Measurements from ENCODE around the gene ELP5.

The ELP5 gene

GRCh38 chr17:7250695-7251627, 1.1 kb upstream of the ELP5 start:
- H3K36me3 ChIP-seq (ENCODE audit: control insufficient read depth, low read depth, low read length) = peaks cover 21% of the 10 kb centered on the region
- no peaks in the 10 kb centered on the region for H3K9me3 ChIP-seq (ENCODE audit: control insufficient read depth, low read depth, low read length)
- no peaks in the 10 kb centered on the region for H3K27me3 ChIP-seq (ENCODE audit: control insufficient read depth, insufficient read depth, low read length)
- H3K27ac ChIP-seq (ENCODE audit: low read length) = peak overlapping the region; percentile 59
- peak overlapping the region; percentile 94 for H3K4me3 ChIP-seq (ENCODE audit: low read length)
- peak overlapping the region; percentile 92 for H3K9ac ChIP-seq (ENCODE audit: low read length)
- H3K4me1 ChIP-seq (ENCODE audit: control insufficient read depth, low read depth, low read length) = peaks cover 12% of the 10 kb centered on the region

- Histone ChIP-seq H3K36me3 (ENCODE audit: control insufficient read depth, low read depth, low read length) (peaks cover 17% of the 10 kb centered on the region), H3K9ac (ENCODE audit: low read length) (peak within 1 kb of the TSS; percentile 92), H3K27me3 (ENCODE audit: control insufficient read depth, insufficient read depth, low read length) (no peaks in the 10 kb centered on the region), H3K4me1 (ENCODE audit: control insufficient read depth, low read depth, low read length) (peaks cover 12% of the 10 kb centered on the region), H3K27ac (ENCODE audit: low read length) (peak within 1 kb of the TSS; percentile 98), H3K4me3 (ENCODE audit: low read length) (peak within 1 kb of the TSS; percentile 94), H3K9me3 (ENCODE audit: control insufficient read depth, low read depth, low read length) (no peaks in the 10 kb centered on the region)
These were observed 297 bp upstream of the ELP5 start, which contains the start of gene CTDNEP1 for GRCh38 chr17:7251661-7252175. Gene CTDNEP1, minus strand, starts transcription at chr17:7251734. Its CDS starts 438 bp downstream, at chr17:7251296.

GRCh38 chr17:7253082-7253481, 1.1 kb downstream of the ELP5 start:
- Histone ChIP-seq H3K36me3 (ENCODE audit: control insufficient read depth, low read depth, low read length) (peaks cover 17% of the 10 kb centered on the region), H3K9me3 (ENCODE audit: control insufficient read depth, low read depth, low read length) (no peaks in the 10 kb centered on the region), H3K27me3 (ENCODE audit: control insufficient read depth, insufficient read depth, low read length) (no peaks in the 10 kb centered on the region), H3K4me3 (ENCODE audit: low read length) (peak overlapping the region; percentile 94), H3K9ac (ENCODE audit: low read length) (peak overlapping the region; percentile 92), H3K4me1 (ENCODE audit: control insufficient read depth, low read depth, low read length) (peaks cover 12% of the 10 kb centered on the region), H3K27ac (ENCODE audit: low read length) (no peak overlapping the region)

GRCh38 chr17:7254511-7254910, 2.5 kb downstream of the ELP5 start:
- Histone ChIP-seq H3K4me3 (ENCODE audit: low read length) (no peak overlapping the region), H3K27me3 (ENCODE audit: control insufficient read depth, insufficient read depth, low read length) (no peaks in the 10 kb centered on the region), H3K27ac (ENCODE audit: low read length) (no peak overlapping the region), H3K9ac (ENCODE audit: low read length) (no peak overlapping the region), H3K4me1 (ENCODE audit: control insufficient read depth, low read depth, low read length) (peaks cover 12% of the 10 kb centered on the region), H3K9me3 (ENCODE audit: control insufficient read depth, low read depth, low read length) (no peaks in the 10 kb centered on the region), H3K36me3 (ENCODE audit: control insufficient read depth, low read depth, low read length) (peaks cover 28% of the 10 kb centered on the region)

- no peak overlapping the region for H3K9ac ChIP-seq (ENCODE audit: low read length)
These were observed 4.9 kb downstream of the ELP5 start for GRCh38 chr17:7256766-7257456.

GRCh38 chr17:7258731-7259554, 6.9 kb downstream of the ELP5 start:
- peaks cover 29% of the 10 kb centered on the region for H3K36me3 ChIP-seq (ENCODE audit: control insufficient read depth, low read depth, low read length)
- no peak overlapping the region for H3K27ac ChIP-seq (ENCODE audit: low read length)
- peaks cover 38% of the 10 kb centered on the region for H3K27me3 ChIP-seq (ENCODE audit: control insufficient read depth, insufficient read depth, low read length)
- H3K9ac ChIP-seq (ENCODE audit: low read length) = no peak overlapping the region
- no peaks in the 10 kb centered on the region for H3K4me1 ChIP-seq (ENCODE audit: control insufficient read depth, low read depth, low read length)
- no peaks in the 10 kb centered on the region for H3K9me3 ChIP-seq (ENCODE audit: control insufficient read depth, low read depth, low read length)
- H3K4me3 ChIP-seq (ENCODE audit: low read length) = no peak overlapping the region

More at GRCh38 chr17:7256766-7257456, 4.9 kb downstream of the ELP5 start:
- no peak overlapping the region for H3K27ac ChIP-seq (ENCODE audit: low read length)
- peaks cover 5% of the 10 kb centered on the region for H3K4me1 ChIP-seq (ENCODE audit: control insufficient read depth, low read depth, low read length)
- H3K9me3 ChIP-seq (ENCODE audit: control insufficient read depth, low read depth, low read length) = no peaks in the 10 kb centered on the region
- H3K4me3 ChIP-seq (ENCODE audit: low read length) = no peak overlapping the region
- peaks cover 17% of the 10 kb centered on the region for H3K27me3 ChIP-seq (ENCODE audit: control insufficient read depth, insufficient read depth, low read length)
- peaks cover 29% of the 10 kb centered on the region for H3K36me3 ChIP-seq (ENCODE audit: control insufficient read depth, low read depth, low read length)

GRCh38 chr17:7259555-7259889, 7.5 kb downstream of the ELP5 start:
- Histone ChIP-seq H3K36me3 (ENCODE audit: control insufficient read depth, low read depth, low read length) (peaks cover 23% of the 10 kb centered on the region), H3K27ac (ENCODE audit: low read length) (no peak overlapping the region), H3K27me3 (ENCODE audit: control insufficient read depth, insufficient read depth, low read length) (peaks cover 38% of the 10 kb centered on the region), H3K9me3 (ENCODE audit: control insufficient read depth, low read depth, low read length) (no peaks in the 10 kb centered on the region), H3K4me3 (ENCODE audit: low read length) (no peak overlapping the region), H3K9ac (ENCODE audit: low read length) (no peak overlapping the region), H3K4me1 (ENCODE audit: control insufficient read depth, low read depth, low read length) (peaks cover 3% of the 10 kb centered on the region)

GRCh38 chr17:7260151-7260550, 8.1 kb downstream of the ELP5 start:
- no peak overlapping the region for H3K9ac ChIP-seq (ENCODE audit: low read length)
- H3K4me3 ChIP-seq (ENCODE audit: low read length) = peak overlapping the region; percentile 93
- H3K4me1 ChIP-seq (ENCODE audit: control insufficient read depth, low read depth, low read length) = peaks cover 3% of the 10 kb centered on the region
- H3K27me3 ChIP-seq (ENCODE audit: control insufficient read depth, insufficient read depth, low read length) = peaks cover 38% of the 10 kb centered on the region
- H3K27ac ChIP-seq (ENCODE audit: low read length) = no peak overlapping the region
- no peaks in the 10 kb centered on the region for H3K9me3 ChIP-seq (ENCODE audit: control insufficient read depth, low read depth, low read length)
- H3K36me3 ChIP-seq (ENCODE audit: control insufficient read depth, low read depth, low read length) = peaks cover 17% of the 10 kb centered on the region

GRCh38 chr17:7260651-7261378, 8.8 kb downstream of the ELP5 start:
- H3K9me3 ChIP-seq (ENCODE audit: control insufficient read depth, low read depth, low read length) = no peaks in the 10 kb centered on the region
- peak overlapping the region; percentile 93 for H3K4me3 ChIP-seq (ENCODE audit: low read length)
- peaks cover 38% of the 10 kb centered on the region for H3K27me3 ChIP-seq (ENCODE audit: control insufficient read depth, insufficient read depth, low read length)
- peak overlapping the region; percentile 71 for H3K27ac ChIP-seq (ENCODE audit: low read length)
- H3K9ac ChIP-seq (ENCODE audit: low read length) = peak overlapping the region; percentile 95
- H3K36me3 ChIP-seq (ENCODE audit: control insufficient read depth, low read depth, low read length) = peaks cover 17% of the 10 kb centered on the region
- H3K4me1 ChIP-seq (ENCODE audit: control insufficient read depth, low read depth, low read length) = peaks cover 3% of the 10 kb centered on the region

- H3K4me1 ChIP-seq (ENCODE audit: control insufficient read depth, low read depth, low read length) = peaks cover 3% of the 10 kb centered on the region
- peak overlapping the region; percentile 75 for H3K27ac ChIP-seq (ENCODE audit: low read length)
- peaks cover 17% of the 10 kb centered on the region for H3K36me3 ChIP-seq (ENCODE audit: control insufficient read depth, low read depth, low read length)
- peak overlapping the region; percentile 93 for H3K4me3 ChIP-seq (ENCODE audit: low read length)
- peak overlapping the region; percentile 95 for H3K9ac ChIP-seq (ENCODE audit: low read length)
- H3K9me3 ChIP-seq (ENCODE audit: control insufficient read depth, low read depth, low read length) = no peaks in the 10 kb centered on the region
- H3K27me3 ChIP-seq (ENCODE audit: control insufficient read depth, insufficient read depth, low read length) = peaks cover 38% of the 10 kb centered on the region
These were observed 9.6 kb downstream of the ELP5 start for GRCh38 chr17:7261379-7262191.

All from iPS-18a (cell line).